ENCODE results near the gene CACTIN.

Gene CACTIN

GRCh38 chr19:3643674-3644313 lies 17.2 kb upstream of the CACTIN start:
- H3K9ac ChIP-seq (ENCODE audit: low read length in 2 of 2) = no peak overlapping the region
- H3K4me1 ChIP-seq (ENCODE audit: control insufficient read depth, insufficient read depth, low read length) = no peaks in the 10 kb centered on the region
- no peak overlapping the region for H3K4me3 ChIP-seq (ENCODE audit: low read length in 2 of 2)
- H3K36me3 ChIP-seq (ENCODE audit: control insufficient read depth in 2 of 2, insufficient read depth in 2 of 2, low read length in 2 of 2) = peaks cover 43 to 45% of the 10 kb centered on the region in 2 donors
- H3K27ac ChIP-seq (ENCODE audit: low read length) = no peak overlapping the region
- no peaks in the 10 kb centered on the region for H3K27me3 ChIP-seq (ENCODE audit: control insufficient read depth in 1 of 2, insufficient read depth in 2 of 2, low read length in 2 of 2)
- no peaks in the 10 kb centered on the region for H3K9me3 ChIP-seq (ENCODE audit: control insufficient read depth in 2 of 2, low read length in 2 of 2)

GRCh38 chr19:3642987-3643673 lies 16.5 kb upstream of the CACTIN start:
- Histone ChIP-seq H3K9ac (ENCODE audit: low read length in 2 of 2) (no peak overlapping the region), H3K4me3 (ENCODE audit: low read length in 2 of 2) (no peak overlapping the region), H3K4me1 (ENCODE audit: control insufficient read depth, insufficient read depth, low read length) (no peaks in the 10 kb centered on the region), H3K27me3 (ENCODE audit: control insufficient read depth in 1 of 2, insufficient read depth in 2 of 2, low read length in 2 of 2) (no peaks in the 10 kb centered on the region), H3K27ac (ENCODE audit: low read length) (no peak overlapping the region), H3K9me3 (ENCODE audit: control insufficient read depth in 2 of 2, low read length in 2 of 2) (no peaks in the 10 kb centered on the region), H3K36me3 (ENCODE audit: control insufficient read depth in 2 of 2, insufficient read depth in 2 of 2, low read length in 2 of 2) (peaks cover 49 to 50% of the 10 kb centered on the region in 2 donors)

- H3K36me3 ChIP-seq (ENCODE audit: control insufficient read depth in 2 of 2, insufficient read depth in 2 of 2, low read length in 2 of 2) = peaks cover 50 to 53% of the 10 kb centered on the region in 2 donors
Measured at GRCh38 chr19:3642296-3642695, 15.7 kb upstream of the CACTIN start.

DNA sequence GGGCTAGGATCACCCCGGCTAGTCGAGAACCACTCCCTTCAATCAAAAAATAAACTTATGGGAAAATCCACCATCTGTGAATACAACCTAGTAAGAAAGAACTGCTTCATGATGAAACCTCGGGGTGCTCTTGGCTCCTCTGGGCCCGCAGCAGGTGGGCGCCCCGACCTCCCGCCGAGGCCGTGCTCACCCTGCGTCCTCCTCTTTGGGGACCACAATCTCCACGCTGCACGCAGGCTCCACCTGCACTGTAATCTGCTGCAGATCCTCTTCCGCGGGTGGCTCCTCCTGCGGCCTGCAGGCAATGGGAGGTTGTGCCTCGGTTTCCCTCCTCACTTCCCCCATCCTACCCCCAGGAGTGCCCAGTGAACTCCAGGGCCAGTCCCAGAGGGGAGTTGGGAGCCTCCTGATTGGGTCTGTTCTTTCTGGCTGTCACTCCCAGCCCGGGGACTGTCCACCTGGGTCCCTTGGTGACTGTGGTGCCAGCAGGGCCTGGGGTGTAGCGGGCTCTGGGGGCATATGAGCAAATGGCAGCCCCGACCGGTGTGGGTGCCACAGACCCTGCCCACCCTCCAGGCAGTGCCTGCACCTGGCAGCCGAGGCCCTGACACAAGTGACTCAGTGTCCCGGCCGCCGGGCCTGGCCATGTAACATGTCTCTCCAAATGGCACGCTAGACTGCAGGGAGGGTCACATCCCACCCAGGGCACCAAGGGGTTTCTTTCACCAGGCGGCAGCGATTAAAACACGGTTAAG lies 15.1 kb upstream of the CACTIN start:
- Histone ChIP-seq H3K9ac (ENCODE audit: low read length in 2 of 2) (no peak overlapping the region), H3K27me3 (ENCODE audit: control insufficient read depth in 1 of 2, insufficient read depth in 2 of 2, low read length in 2 of 2) (no peaks in the 10 kb centered on the region), H3K27ac (ENCODE audit: low read length) (no peak overlapping the region), H3K9me3 (ENCODE audit: control insufficient read depth in 2 of 2, low read length in 2 of 2) (no peaks in the 10 kb centered on the region), H3K36me3 (ENCODE audit: control insufficient read depth in 2 of 2, insufficient read depth in 2 of 2, low read length in 2 of 2) (peaks cover 48 to 53% of the 10 kb centered on the region in 2 donors), H3K4me3 (ENCODE audit: low read length in 2 of 2) (no peak overlapping the region), H3K4me1 (ENCODE audit: control insufficient read depth, insufficient read depth, low read length) (no peaks in the 10 kb centered on the region)

More at GRCh38 chr19:3642296-3642695, 15.7 kb upstream of the CACTIN start:
- Histone ChIP-seq H3K27ac (ENCODE audit: low read length) (no peak overlapping the region), H3K4me3 (ENCODE audit: low read length in 2 of 2) (no peak overlapping the region), H3K27me3 (ENCODE audit: control insufficient read depth in 1 of 2, insufficient read depth in 2 of 2, low read length in 2 of 2) (no peaks in the 10 kb centered on the region), H3K9me3 (ENCODE audit: control insufficient read depth in 2 of 2, low read length in 2 of 2) (no peaks in the 10 kb centered on the region), H3K9ac (ENCODE audit: low read length in 2 of 2) (no peak overlapping the region), H3K4me1 (ENCODE audit: control insufficient read depth, insufficient read depth, low read length) (no peaks in the 10 kb centered on the region)

DNA sequence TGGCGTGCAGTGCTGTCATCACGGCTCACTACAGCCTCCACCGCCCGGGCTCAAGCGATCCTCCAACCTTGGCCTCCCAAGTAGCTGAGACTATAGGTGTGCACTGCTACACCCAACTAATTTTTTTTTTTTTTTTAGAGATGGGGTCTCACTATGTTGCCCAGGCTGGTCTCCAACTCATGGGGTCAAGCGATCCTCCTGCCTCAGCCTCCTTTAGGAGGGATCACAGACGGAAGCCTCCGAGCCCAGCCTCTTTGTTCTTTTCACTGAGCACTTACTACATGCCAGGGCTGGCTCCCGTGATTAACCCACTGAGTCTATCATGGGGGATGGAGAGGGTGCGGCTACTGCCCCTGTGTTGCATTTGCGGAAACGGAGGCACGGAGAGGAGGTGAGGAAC lies 12.9 kb upstream of the CACTIN start:
- Histone ChIP-seq H3K36me3 (ENCODE audit: control insufficient read depth in 2 of 2, insufficient read depth in 2 of 2, low read length in 2 of 2) (peaks cover 31 to 37% of the 10 kb centered on the region in 2 donors), H3K9me3 (ENCODE audit: control insufficient read depth in 2 of 2, low read length in 2 of 2) (no peaks in the 10 kb centered on the region), H3K27ac (ENCODE audit: low read length) (no peak overlapping the region), H3K4me1 (ENCODE audit: control insufficient read depth, insufficient read depth, low read length) (no peaks in the 10 kb centered on the region), H3K4me3 (ENCODE audit: low read length in 2 of 2) (no peak overlapping the region), H3K9ac (ENCODE audit: low read length in 2 of 2) (no peak overlapping the region), H3K27me3 (ENCODE audit: control insufficient read depth in 1 of 2, insufficient read depth in 2 of 2, low read length in 2 of 2) (no peaks in the 10 kb centered on the region)

GRCh38 chr19:3638208-3639193 lies 11.9 kb upstream of the CACTIN start:
- no peaks in the 10 kb centered on the region for H3K4me1 ChIP-seq (ENCODE audit: control insufficient read depth, insufficient read depth, low read length)
- H3K27me3 ChIP-seq (ENCODE audit: control insufficient read depth in 1 of 2, insufficient read depth in 2 of 2, low read length in 2 of 2) = no peaks in the 10 kb centered on the region
- no peak overlapping the region for H3K27ac ChIP-seq (ENCODE audit: low read length)
- H3K36me3 ChIP-seq (ENCODE audit: control insufficient read depth in 2 of 2, insufficient read depth in 2 of 2, low read length in 2 of 2) = peaks cover 31 to 34% of the 10 kb centered on the region in 2 donors
- H3K9me3 ChIP-seq (ENCODE audit: control insufficient read depth in 2 of 2, low read length in 2 of 2) = no peaks in the 10 kb centered on the region
- no peak overlapping the region for H3K9ac ChIP-seq (ENCODE audit: low read length in 2 of 2)
- H3K4me3 ChIP-seq (ENCODE audit: low read length in 2 of 2) = no peak overlapping the region

DNA sequence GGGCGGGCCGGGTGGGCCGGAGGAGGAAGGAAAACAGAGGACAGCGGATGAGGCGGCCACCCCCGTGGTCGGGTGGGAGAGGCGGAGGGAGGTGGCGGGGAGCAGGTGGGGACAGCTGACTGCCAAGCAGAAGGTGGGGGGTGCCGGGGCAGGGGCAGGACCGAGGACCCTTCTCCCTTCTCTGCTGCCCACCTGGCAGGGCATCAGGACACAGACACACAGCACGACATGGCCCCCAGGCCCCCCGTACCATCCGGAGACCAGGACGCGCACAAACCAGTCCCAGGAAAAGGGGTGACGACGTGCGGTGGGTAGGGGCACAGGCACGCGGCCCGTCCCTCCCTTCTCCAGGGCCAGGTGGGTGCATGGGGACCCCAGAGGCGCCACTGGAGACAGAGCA lies 11.0 kb upstream of the CACTIN start:
- Histone ChIP-seq H3K9me3 (ENCODE audit: control insufficient read depth in 2 of 2, low read length in 2 of 2) (no peaks in the 10 kb centered on the region), H3K4me1 (ENCODE audit: control insufficient read depth, insufficient read depth, low read length) (no peaks in the 10 kb centered on the region), H3K27ac (ENCODE audit: low read length) (no peak overlapping the region), H3K36me3 (ENCODE audit: control insufficient read depth in 2 of 2, insufficient read depth in 2 of 2, low read length in 2 of 2) (peaks cover 27 to 31% of the 10 kb centered on the region in 2 donors), H3K9ac (ENCODE audit: low read length in 2 of 2) (no peak overlapping the region), H3K4me3 (ENCODE audit: low read length in 2 of 2) (no peak overlapping the region), H3K27me3 (ENCODE audit: control insufficient read depth in 1 of 2, insufficient read depth in 2 of 2, low read length in 2 of 2) (no peaks in the 10 kb centered on the region)

DNA sequence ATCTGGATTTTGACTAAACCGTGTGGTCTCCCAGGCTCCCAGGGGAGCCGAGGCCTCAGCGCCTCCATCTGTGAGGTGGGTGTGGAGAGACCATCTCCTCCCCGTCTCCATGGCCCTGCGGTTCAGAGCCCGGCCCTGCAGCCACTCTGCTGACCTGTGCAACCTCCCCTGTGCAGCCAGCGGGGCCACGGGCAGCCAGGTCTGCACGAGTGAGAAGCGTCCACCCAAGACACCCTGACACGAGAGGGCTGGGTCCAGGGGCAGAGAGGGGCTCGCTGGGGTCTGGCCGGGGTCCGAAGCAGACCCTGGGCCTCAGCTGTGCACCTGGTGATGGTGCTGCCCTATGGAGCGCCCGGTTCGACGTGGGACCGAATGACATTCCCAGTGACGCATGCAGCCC lies 10.4 kb upstream of the CACTIN start:
- Histone ChIP-seq H3K27ac (ENCODE audit: low read length) (no peak overlapping the region), H3K27me3 (ENCODE audit: control insufficient read depth in 1 of 2, insufficient read depth in 2 of 2, low read length in 2 of 2) (no peaks in the 10 kb centered on the region), H3K4me3 (ENCODE audit: low read length in 2 of 2) (no peak overlapping the region), H3K9me3 (ENCODE audit: control insufficient read depth in 2 of 2, low read length in 2 of 2) (no peaks in the 10 kb centered on the region), H3K9ac (ENCODE audit: low read length in 2 of 2) (no peak overlapping the region), H3K4me1 (ENCODE audit: control insufficient read depth, insufficient read depth, low read length) (no peaks in the 10 kb centered on the region), H3K36me3 (ENCODE audit: control insufficient read depth in 2 of 2, insufficient read depth in 2 of 2, low read length in 2 of 2) (peaks cover 24 to 26% of the 10 kb centered on the region in 2 donors)

DNA sequence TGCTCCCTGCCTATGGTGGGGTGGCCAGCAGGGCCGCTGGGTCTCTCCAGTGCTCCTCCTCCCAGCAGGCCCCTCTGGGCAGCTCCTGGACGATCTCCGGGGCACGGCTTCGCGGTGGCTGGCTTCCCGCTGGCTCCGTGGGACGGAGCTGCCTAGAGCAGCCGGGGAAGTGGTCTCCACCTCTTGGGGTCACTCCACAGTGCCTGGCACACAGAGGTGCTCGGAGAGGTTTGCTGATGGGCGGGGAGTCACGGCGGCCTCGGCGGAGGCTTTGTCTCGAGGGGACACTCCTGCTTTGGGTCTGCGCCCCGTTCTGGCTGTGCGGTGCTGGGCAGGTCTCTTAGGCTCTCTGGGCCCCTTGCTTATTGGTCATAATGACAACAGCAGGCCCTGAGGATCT lies 9.9 kb upstream of the CACTIN start:
- Histone ChIP-seq H3K36me3 (ENCODE audit: control insufficient read depth in 2 of 2, insufficient read depth in 2 of 2, low read length in 2 of 2) (peaks cover 27 to 28% of the 10 kb centered on the region in 2 donors), H3K27me3 (ENCODE audit: control insufficient read depth in 1 of 2, insufficient read depth in 2 of 2, low read length in 2 of 2) (no peaks in the 10 kb centered on the region), H3K4me1 (ENCODE audit: control insufficient read depth, insufficient read depth, low read length) (no peaks in the 10 kb centered on the region), H3K9me3 (ENCODE audit: control insufficient read depth in 2 of 2, low read length in 2 of 2) (no peaks in the 10 kb centered on the region), H3K4me3 (ENCODE audit: low read length in 2 of 2) (no peak overlapping the region), H3K9ac (ENCODE audit: low read length in 2 of 2) (no peak overlapping the region), H3K27ac (ENCODE audit: low read length) (no peak overlapping the region)

- Histone ChIP-seq H3K27me3 (ENCODE audit: control insufficient read depth in 1 of 2, insufficient read depth in 2 of 2, low read length in 2 of 2) (no peaks in the 10 kb centered on the region), H3K9ac (ENCODE audit: low read length in 2 of 2) (no peak overlapping the region), H3K4me3 (ENCODE audit: low read length in 2 of 2) (no peak overlapping the region), H3K4me1 (ENCODE audit: control insufficient read depth, insufficient read depth, low read length) (no peaks in the 10 kb centered on the region), H3K9me3 (ENCODE audit: control insufficient read depth in 2 of 2, low read length in 2 of 2) (no peaks in the 10 kb centered on the region), H3K36me3 (ENCODE audit: control insufficient read depth in 2 of 2, insufficient read depth in 2 of 2, low read length in 2 of 2) (peaks cover 23 to 28% of the 10 kb centered on the region in 2 donors), H3K27ac (ENCODE audit: low read length) (no peak overlapping the region)
Measured at GRCh38 chr19:3634496-3635045, 8.0 kb upstream of the CACTIN start.
